Mesenchymal stem cell (in vitro differentiated cells and primary cell): ENCODE results near the gene SEZ6L2.

Source experiments
- DNase-seq: peaks from one replicate; pipeline ENCODE4 v3.0.0-alpha.2; 2013
- H2AFZ ChIP-seq: one replicate; pipeline ENCODE4 v1.6.1; 2013; ENCODE audit warnings: low read depth, mild to moderate bottlenecking, control low read depth, inconsistent platforms, low read length, moderate library complexity
- H2AK5ac ChIP-seq: 2 replicates; pipeline ENCODE4 v1.6.1; 2013; ENCODE audit warnings: low read length, moderate library complexity, mild to moderate bottlenecking, inconsistent platforms; ENCODE audit not compliant: severe bottlenecking
- H2BK120ac ChIP-seq: one replicate; pipeline ENCODE4 v1.6.1; 2013; ENCODE audit warnings: low read depth, mild to moderate bottlenecking, inconsistent platforms, low read length, moderate library complexity
- H2BK12ac ChIP-seq, 2 experiments: one replicate each; pipeline ENCODE4 v1.6.1; 2013; ENCODE audit warnings: inconsistent platforms in 2 of 2, low read length in 2 of 2, mild to moderate bottlenecking in 2 of 2, moderate library complexity in 2 of 2, control low read depth in 1 of 2
- H2BK15ac ChIP-seq: one replicate; pipeline ENCODE4 v1.6.1; 2013; ENCODE audit warnings: mild to moderate bottlenecking, low read depth, inconsistent platforms; ENCODE audit not compliant: poor library complexity, severe bottlenecking
- H2BK5ac ChIP-seq: 2 replicates; pipeline ENCODE4 v1.6.1; 2013; ENCODE audit warnings: low read depth, mild to moderate bottlenecking, low read length, control low read depth, inconsistent platforms; ENCODE audit not compliant: poor library complexity, severe bottlenecking
- H3K14ac ChIP-seq, 2 experiments: one replicate each; pipeline ENCODE4 v1.6.1; 2013; ENCODE audit warnings: inconsistent platforms in 2 of 2, low read length in 2 of 2, control low read depth in 1 of 2, mild to moderate bottlenecking in 1 of 2, moderate library complexity in 1 of 2
- H3K18ac ChIP-seq, 2 experiments: one replicate each; pipeline ENCODE4 v1.6.1; 2013; ENCODE audit warnings: inconsistent platforms in 2 of 2, low read length in 2 of 2, control low read depth in 1 of 2, low read depth in 1 of 2, mild to moderate bottlenecking in 1 of 2
- H3K23ac ChIP-seq, 2 experiments: one replicate each; pipeline ENCODE4 v1.6.1; 2013; ENCODE audit warnings: inconsistent platforms in 2 of 2, low read length in 2 of 2, mild to moderate bottlenecking in 2 of 2, moderate library complexity in 2 of 2, control low read depth in 1 of 2
- H3K27ac ChIP-seq: 2 replicates; pipeline ENCODE4 v1.5.1; 2013; ENCODE audit warnings: mild to moderate bottlenecking, moderate library complexity, low read length, control low read depth, inconsistent platforms; ENCODE audit not compliant: poor library complexity, severe bottlenecking
- H3K27me3 ChIP-seq, 2 experiments: 2 replicates each; pipeline versions ENCODE4 v1.6.1 to v1.7.0; 2013; ENCODE audit warnings: low read length in 2 of 2, mild to moderate bottlenecking in 2 of 2, moderate library complexity in 2 of 2, control low read depth in 1 of 2, inconsistent platforms in 1 of 2; ENCODE audit not compliant: control insufficient read depth in 1 of 2, insufficient read depth in 1 of 2
- H3K36me3 ChIP-seq, 2 experiments: 2 replicates each; pipeline versions ENCODE4 v1.6.1 to v1.7.0; 2013; ENCODE audit warnings: low read length in 2 of 2, control low read depth in 1 of 2, inconsistent platforms in 1 of 2, low read depth in 1 of 2, mild to moderate bottlenecking in 1 of 2; ENCODE audit not compliant: insufficient read depth in 2 of 2, control insufficient read depth in 1 of 2
- H3K4ac ChIP-seq, 2 experiments: one replicate each; pipeline ENCODE4 v1.6.1; 2013; ENCODE audit warnings: inconsistent platforms in 2 of 2, low read length in 2 of 2, mild to moderate bottlenecking in 2 of 2, moderate library complexity in 2 of 2, control low read depth in 1 of 2, low read depth in 1 of 2
- H3K4me1 ChIP-seq: 2 replicates; pipeline ENCODE4 v1.6.1; 2013; ENCODE audit warnings: low read depth, low read length, control low read depth; ENCODE audit not compliant: control insufficient read depth, insufficient read depth
- H3K4me2 ChIP-seq: 2 replicates; pipeline ENCODE4 v1.6.1; 2013; ENCODE audit warnings: low read length, mild to moderate bottlenecking, inconsistent platforms; ENCODE audit not compliant: poor library complexity, severe bottlenecking
- H3K4me3 ChIP-seq, 2 experiments: 2 replicates each; pipeline versions ENCODE4 v1.5.1 to v1.7.0; 2013; ENCODE audit warnings: low read length in 2 of 2, mild to moderate bottlenecking in 2 of 2, control low read depth in 1 of 2, low read depth in 1 of 2; ENCODE audit not compliant: insufficient read depth in 1 of 2
- H3K79me1 ChIP-seq: replicated peaks from 2 replicates; pipeline ENCODE4 v1.6.1; 2013; ENCODE audit warnings: mild to moderate bottlenecking, control low read depth, low read length, inconsistent platforms; ENCODE audit not compliant: poor library complexity, severe bottlenecking
- H3K9ac ChIP-seq: 2 replicates; pipeline ENCODE4 v1.7.0; 2013; ENCODE audit warnings: mild to moderate bottlenecking, low read length, moderate library complexity
- H3K9me3 ChIP-seq: 2 replicates; pipeline ENCODE4 v1.7.0; 2013; ENCODE audit warnings: mild to moderate bottlenecking, low read length; ENCODE audit not compliant: control insufficient read depth
- H4K8ac ChIP-seq: one replicate; pipeline ENCODE4 v1.6.1; 2013; ENCODE audit warnings: inconsistent platforms, mild to moderate bottlenecking, low read length, moderate library complexity
- H4K91ac ChIP-seq: one replicate; pipeline ENCODE4 v1.6.1; 2013; ENCODE audit warnings: mild to moderate bottlenecking, low read length, inconsistent platforms
- WGBS: methylation state at CpG from one replicate; pipeline ENCODE4 v1.1.7; 2013; ENCODE audit warnings: mixed read lengths; 5-methylcytosine and 5-hydroxymethylcytosine counted together

The SEZ6L2 gene

DNA sequence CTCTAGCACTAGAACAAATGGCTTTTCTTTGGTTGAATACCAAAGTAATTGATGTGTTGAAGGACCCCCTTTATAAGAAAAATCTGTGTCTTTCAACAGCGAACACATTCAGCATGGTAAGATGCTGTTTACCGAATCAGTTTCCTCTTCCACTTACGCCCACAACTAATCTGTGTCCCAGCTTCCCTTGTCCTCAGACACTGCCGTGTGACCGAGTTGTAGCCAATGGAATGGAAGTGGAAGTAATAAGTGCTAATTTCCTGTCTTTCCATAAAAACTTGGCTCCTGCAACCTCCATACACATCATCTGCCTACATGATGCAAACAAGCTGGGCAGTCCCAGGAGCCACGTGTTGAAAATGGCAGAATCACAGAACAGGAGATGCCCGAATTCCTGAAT is 46.7 kb downstream of the SEZ6L2 start:
- H3K14ac ChIP-seq = no peak overlapping the region
- no peak overlapping the region for H3K23ac ChIP-seq
- H2BK5ac ChIP-seq = no peak overlapping the region
- no peak overlapping the region for H3K4me3 ChIP-seq
- no peak overlapping the region for H2AFZ ChIP-seq
- H3K9ac ChIP-seq = peak overlapping the region; percentile 10
- H4K8ac ChIP-seq = no peak overlapping the region
- H3K9me3 ChIP-seq = no peaks in the 10 kb centered on the region
- WGBS = 60% methylated on average over 5 of the region's 7 CpGs
- H3K79me1 ChIP-seq = no peaks in the 10 kb centered on the region
- no peak overlapping the region for H3K4me2 ChIP-seq
- no peak overlapping the region for H3K4ac ChIP-seq
- H3K27me3 ChIP-seq = no peaks in the 10 kb centered on the region
- H4K91ac ChIP-seq = no peak overlapping the region
- H2BK12ac ChIP-seq = no peak overlapping the region
- H2BK120ac ChIP-seq = no peak overlapping the region
- H2AK5ac ChIP-seq = no peak overlapping the region
- peaks cover 5% of the 10 kb centered on the region for H3K4me1 ChIP-seq
- no peak overlapping the region for H3K27ac ChIP-seq
- peak; percentile 87 for DNase-seq
- peak overlapping the region in 1 of 2 experiments; percentile 11 for H3K18ac ChIP-seq
- peaks cover 32 to 33% of the 10 kb centered on the region in 2 experiments for H3K36me3 ChIP-seq
- H2BK15ac ChIP-seq = no peak overlapping the region

DNA sequence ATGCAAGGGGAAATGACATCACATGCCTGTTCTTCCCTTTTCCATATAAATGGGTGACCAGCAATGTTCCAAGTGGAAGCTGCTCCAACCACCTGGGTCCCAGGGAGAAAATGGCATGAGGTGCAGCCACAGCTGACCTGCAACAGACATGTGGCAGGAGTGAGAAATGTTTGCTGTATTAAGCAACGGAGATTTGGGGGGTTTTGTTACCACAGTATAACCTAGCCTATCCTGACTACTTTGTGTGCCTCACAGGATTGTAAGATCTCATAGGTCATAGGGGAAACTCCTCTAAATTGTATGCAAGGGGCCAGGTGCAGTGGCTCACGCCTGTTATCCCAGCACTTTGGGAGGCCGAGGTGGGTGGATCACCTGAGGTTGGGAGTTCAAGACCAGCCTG is 48.4 kb downstream of the SEZ6L2 start:
- Histone ChIP-seq H3K27ac (no peak overlapping the region), H3K4me1 (no peaks in the 10 kb centered on the region), H4K91ac (no peak overlapping the region), H3K14ac (no peak overlapping the region), H3K9ac (no peak overlapping the region), H3K9me3 (no peaks in the 10 kb centered on the region), H4K8ac (no peak overlapping the region), H3K4me3 (no peak overlapping the region), H3K36me3 (peaks cover 49% of the 10 kb centered on the region in 2 experiments), H2AFZ (no peak overlapping the region), H3K79me1 (peaks cover under 1% of the 10 kb centered on the region), H2BK120ac (no peak overlapping the region), H2BK15ac (no peak overlapping the region), H3K4me2 (no peak overlapping the region), H3K18ac (no peak overlapping the region), H2BK5ac (no peak overlapping the region), H3K27me3 (no peaks in the 10 kb centered on the region), H2BK12ac (no peak overlapping the region), H3K4ac (no peak overlapping the region), H3K23ac (no peak overlapping the region), H2AK5ac (no peak overlapping the region)
- 100% methylated on average over 2 of the region's 3 CpGs for WGBS
- no peak for DNase-seq

- Histone ChIP-seq H2AFZ (no peak overlapping the region), H2BK120ac (no peak overlapping the region), H3K9me3 (no peaks in the 10 kb centered on the region), H3K4ac (no peak overlapping the region), H2BK15ac (peak overlapping the region; percentile 12), H2AK5ac (no peak overlapping the region), H2BK12ac (no peak overlapping the region), H3K27ac (no peak overlapping the region), H2BK5ac (no peak overlapping the region), H3K18ac (no peak overlapping the region), H3K4me3 (no peak overlapping the region), H3K9ac (peak overlapping the region; percentile 1), H3K4me2 (no peak overlapping the region), H4K91ac (no peak overlapping the region), H3K14ac (no peak overlapping the region), H4K8ac (no peak overlapping the region), H3K27me3 (no peaks in the 10 kb centered on the region), H3K36me3 (peaks cover 63 to 64% of the 10 kb centered on the region in 2 experiments), H3K23ac (no peak overlapping the region), H3K79me1 (peaks cover 7% of the 10 kb centered on the region), H3K4me1 (no peaks in the 10 kb centered on the region)
- DNase-seq = no peak
- WGBS = 51% methylated on average over 5 of the region's 5 CpGs
These were observed 49.8 kb downstream of the SEZ6L2 start for GRCh38 chr16:29849505-29849904.

- peak; percentile 69 for DNase-seq
- no peak overlapping the region for H3K9ac ChIP-seq
- no peak overlapping the region for H3K14ac ChIP-seq
- no peak overlapping the region for H3K4me3 ChIP-seq
- H3K79me1 ChIP-seq = peaks cover 11% of the 10 kb centered on the region
- no peak overlapping the region for H2BK12ac ChIP-seq
- no peak overlapping the region for H2BK5ac ChIP-seq
- no peaks in the 10 kb centered on the region for H3K9me3 ChIP-seq
- no peak overlapping the region for H3K4me2 ChIP-seq
- H2BK15ac ChIP-seq = no peak overlapping the region
- no peak overlapping the region for H3K23ac ChIP-seq
- no peak overlapping the region for H4K91ac ChIP-seq
- no peak overlapping the region for H3K4ac ChIP-seq
- peak overlapping the region; percentile 19 for H4K8ac ChIP-seq
- no peaks in the 10 kb centered on the region for H3K27me3 ChIP-seq
- H2BK120ac ChIP-seq = no peak overlapping the region
- H3K36me3 ChIP-seq = peaks cover 71% of the 10 kb centered on the region in 2 experiments
- no peak overlapping the region for H3K27ac ChIP-seq
- H2AFZ ChIP-seq = no peak overlapping the region
- H2AK5ac ChIP-seq = no peak overlapping the region
- H3K18ac ChIP-seq = no peak overlapping the region
- WGBS = 59% methylated on average over 14 of the region's 15 CpGs
- H3K4me1 ChIP-seq = no peaks in the 10 kb centered on the region
These were observed 50.7 kb downstream of the SEZ6L2 start for GRCh38 chr16:29848420-29849297.
